Hepatocyte (in vitro differentiated cells): ENCODE results near the gene TM2D3. TPM values are rescaled to one million over a fixed set of nuclear protein-coding genes. Genes with fewer than 3 reads are reported as not detected.

Experiments used
- DNase-seq: peaks from one replicate; pipeline ENCODE4 v3.0.0-alpha.2; 2016; ENCODE audit warnings: low spot score
- H2AFZ ChIP-seq: fragments of 200-600 bp; sonication (generic); 2 replicates; pipeline ENCODE4 v1.6.0; 2016; ENCODE audit warnings: antibody characterized with exemption, mild to moderate bottlenecking
- H3K27ac ChIP-seq: fragments of 200-600 bp; sonication (generic); 2 replicates; pipeline ENCODE4 v1.5.1; 2016; ENCODE audit warnings: mild to moderate bottlenecking
- H3K27me3 ChIP-seq: fragments of 200-600 bp; sonication (generic); 2 replicates; pipeline ENCODE4 v1.6.1; 2016
- H3K36me3 ChIP-seq: fragments of 200-600 bp; sonication (generic); replicated peaks from 2 replicates; pipeline ENCODE4 v1.5.1; 2016; ENCODE audit warnings: low read depth; ENCODE audit not compliant: insufficient read depth
- H3K4me1 ChIP-seq: fragments of 200-600 bp; sonication (generic); 2 replicates; pipeline ENCODE4 v1.5.1; 2016; ENCODE audit warnings: mild to moderate bottlenecking, moderate library complexity; ENCODE audit not compliant: insufficient read depth
- H3K4me2 ChIP-seq: fragments of 200-600 bp; sonication (generic); 2 replicates; pipeline ENCODE4 v1.6.0; 2016
- H3K4me3 ChIP-seq: fragments of 200-600 bp; sonication (generic); 2 replicates; pipeline ENCODE4 v1.5.1; 2016; ENCODE audit warnings: mild to moderate bottlenecking
- H3K79me2 ChIP-seq: fragments of 200-600 bp; sonication (generic); 2 replicates; pipeline ENCODE4 v1.6.0; 2017; ENCODE audit warnings: mild to moderate bottlenecking
- H3K9me2 ChIP-seq: fragments of 200-600 bp; sonication (generic); replicated peaks from 2 replicates; pipeline ENCODE4 v1.6.0; 2017; ENCODE audit warnings: mild to moderate bottlenecking; ENCODE audit not compliant: insufficient read depth
- H3K9me3 ChIP-seq: fragments of 200-600 bp; sonication (generic); 2 replicates; pipeline ENCODE4 v1.5.1; 2016; ENCODE audit warnings: low read depth, mild to moderate bottlenecking
- H4K20me1 ChIP-seq: fragments of 200-600 bp; sonication (generic); 2 replicates; pipeline ENCODE4 v1.6.0; 2016; ENCODE audit warnings: mild to moderate bottlenecking; ENCODE audit not compliant: insufficient read depth, poor library complexity, severe bottlenecking
- EZH2 ChIP-seq: fragments of 200-600 bp; sonication (generic); IDR thresholded peaks from 2 replicates; pipeline ENCODE4 v1.6.1; 2016; ENCODE audit warnings: antibody characterized with exemption, mild to moderate bottlenecking, borderline replicate concordance
- EZH2phosphoT487 ChIP-seq: fragments of 200-600 bp; sonication (generic); IDR thresholded peaks from one replicate; pipeline ENCODE4 v1.6.1; 2018; ENCODE audit warnings: antibody characterized with exemption, mild to moderate bottlenecking, low read depth, moderate library complexity; ENCODE audit not compliant: unreplicated experiment, severe bottlenecking
- WGBS: methylation state at CpG from one replicate; pipeline ENCODE4 v1.1.6; 2016; ENCODE audit warnings: low lambda C conversion rate; ENCODE audit errors: missing lambda C conversion rate; 5-methylcytosine and 5-hydroxymethylcytosine counted together
- polyA plus RNA-seq: library from polyadenylated mRNA; unstranded; fragments of >200 nt; fragmentation: Nextera tagmentation; extraction: Ambion mirVana; gene quantifications from 2 replicates; pipeline ENCODE4 v1.2.1, GENCODE V29; 2016
- total RNA-seq: library from RNA; depleted of rRNA; stranded (reverse); fragments of >200 nt; gene quantifications from 2 replicates; pipeline ENCODE4 v1.2.3, GENCODE V29; 2014
- TF ChIP-seq, protein P1 (sequence below): fragments of 200-600 bp; sonication (generic); IDR thresholded peaks from 2 replicates; pipeline ENCODE4 v1.5.1; 2016; ENCODE audit warnings: antibody characterized with exemption, mild to moderate bottlenecking; ENCODE audit not compliant: poor library complexity

Gene TM2D3
- total and polyA plus RNA-seq, 2 experiments from 2014 or later = 41.9 to 55.7 TPM

DNA sequence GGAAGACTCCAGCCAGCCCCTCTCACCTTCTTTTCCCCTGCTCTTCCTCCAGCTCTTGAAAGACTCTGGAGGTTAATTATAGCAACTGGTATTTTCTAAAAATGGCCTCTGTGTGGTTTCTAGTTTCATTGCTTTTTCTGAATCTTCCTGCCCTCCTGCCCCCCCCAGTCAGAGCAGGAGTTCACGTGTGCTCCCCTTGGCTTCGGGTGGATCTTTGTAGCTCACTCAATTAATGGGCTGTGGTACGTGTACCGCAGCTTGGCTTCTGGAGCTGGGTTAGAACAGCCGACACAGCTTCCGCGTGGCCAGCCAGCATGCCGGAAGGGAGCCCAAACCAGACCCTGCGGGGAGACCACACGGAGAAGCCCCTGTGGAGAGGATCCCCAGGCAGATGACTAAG, 31.5 kb downstream of the TM2D3 start:
- 87% methylated on average over 10 of the region's 10 CpGs for WGBS
- TF ChIP-seq EZH2phosphoT487 (no peak), EZH2 (no peak)
- TF ChIP-seq, protein P1, sequence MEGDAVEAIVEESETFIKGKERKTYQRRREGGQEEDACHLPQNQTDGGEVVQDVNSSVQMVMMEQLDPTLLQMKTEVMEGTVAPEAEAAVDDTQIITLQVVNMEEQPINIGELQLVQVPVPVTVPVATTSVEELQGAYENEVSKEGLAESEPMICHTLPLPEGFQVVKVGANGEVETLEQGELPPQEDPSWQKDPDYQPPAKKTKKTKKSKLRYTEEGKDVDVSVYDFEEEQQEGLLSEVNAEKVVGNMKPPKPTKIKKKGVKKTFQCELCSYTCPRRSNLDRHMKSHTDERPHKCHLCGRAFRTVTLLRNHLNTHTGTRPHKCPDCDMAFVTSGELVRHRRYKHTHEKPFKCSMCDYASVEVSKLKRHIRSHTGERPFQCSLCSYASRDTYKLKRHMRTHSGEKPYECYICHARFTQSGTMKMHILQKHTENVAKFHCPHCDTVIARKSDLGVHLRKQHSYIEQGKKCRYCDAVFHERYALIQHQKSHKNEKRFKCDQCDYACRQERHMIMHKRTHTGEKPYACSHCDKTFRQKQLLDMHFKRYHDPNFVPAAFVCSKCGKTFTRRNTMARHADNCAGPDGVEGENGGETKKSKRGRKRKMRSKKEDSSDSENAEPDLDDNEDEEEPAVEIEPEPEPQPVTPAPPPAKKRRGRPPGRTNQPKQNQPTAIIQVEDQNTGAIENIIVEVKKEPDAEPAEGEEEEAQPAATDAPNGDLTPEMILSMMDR = no peak

DNA sequence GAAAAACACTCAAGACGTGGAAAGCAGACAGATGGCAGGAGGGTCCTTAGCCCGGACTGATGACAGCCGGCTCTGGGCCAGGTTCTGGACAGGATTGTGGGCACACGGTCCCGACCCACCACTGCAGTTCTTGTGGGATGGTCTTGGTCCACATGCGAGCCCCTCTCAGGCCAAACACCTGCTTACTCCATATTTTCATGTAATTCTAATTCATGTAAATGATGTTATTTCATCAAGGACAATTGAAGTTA, 32.6 kb downstream of the TM2D3 start:
- H2AFZ ChIP-seq = no peak overlapping the region
- no peak overlapping the region for H3K27ac ChIP-seq
- no peaks in the 10 kb centered on the region for H3K36me3 ChIP-seq
- H3K4me3 ChIP-seq = no peak overlapping the region
- H3K4me1 ChIP-seq = peaks cover 15% of the 10 kb centered on the region
- H3K9me2 ChIP-seq = no peaks in the 10 kb centered on the region
- H3K9me3 ChIP-seq = no peaks in the 10 kb centered on the region
- no peaks in the 10 kb centered on the region for H3K79me2 ChIP-seq
- 94% methylated on average over 6 of the region's 6 CpGs for WGBS
- no peaks in the 10 kb centered on the region for H4K20me1 ChIP-seq
- TF ChIP-seq EZH2 (no peak), EZH2phosphoT487 (no peak)
- TF ChIP-seq, protein P1 = no peak
- DNase-seq = no peak
- no peaks in the 10 kb centered on the region for H3K27me3 ChIP-seq
- H3K4me2 ChIP-seq = no peak overlapping the region

More for the DNA sequence above, 31.5 kb downstream of the TM2D3 start:
- H3K4me2 ChIP-seq = no peak overlapping the region
- DNase-seq = no peak
- no peaks in the 10 kb centered on the region for H3K9me3 ChIP-seq
- no peaks in the 10 kb centered on the region for H3K79me2 ChIP-seq
- H4K20me1 ChIP-seq = no peaks in the 10 kb centered on the region
- no peak overlapping the region for H3K27ac ChIP-seq
- H3K27me3 ChIP-seq = no peaks in the 10 kb centered on the region
- H3K4me1 ChIP-seq = peaks cover 14% of the 10 kb centered on the region
- no peaks in the 10 kb centered on the region for H3K36me3 ChIP-seq
- no peak overlapping the region for H2AFZ ChIP-seq
- no peaks in the 10 kb centered on the region for H3K9me2 ChIP-seq
- no peak overlapping the region for H3K4me3 ChIP-seq

DNA sequence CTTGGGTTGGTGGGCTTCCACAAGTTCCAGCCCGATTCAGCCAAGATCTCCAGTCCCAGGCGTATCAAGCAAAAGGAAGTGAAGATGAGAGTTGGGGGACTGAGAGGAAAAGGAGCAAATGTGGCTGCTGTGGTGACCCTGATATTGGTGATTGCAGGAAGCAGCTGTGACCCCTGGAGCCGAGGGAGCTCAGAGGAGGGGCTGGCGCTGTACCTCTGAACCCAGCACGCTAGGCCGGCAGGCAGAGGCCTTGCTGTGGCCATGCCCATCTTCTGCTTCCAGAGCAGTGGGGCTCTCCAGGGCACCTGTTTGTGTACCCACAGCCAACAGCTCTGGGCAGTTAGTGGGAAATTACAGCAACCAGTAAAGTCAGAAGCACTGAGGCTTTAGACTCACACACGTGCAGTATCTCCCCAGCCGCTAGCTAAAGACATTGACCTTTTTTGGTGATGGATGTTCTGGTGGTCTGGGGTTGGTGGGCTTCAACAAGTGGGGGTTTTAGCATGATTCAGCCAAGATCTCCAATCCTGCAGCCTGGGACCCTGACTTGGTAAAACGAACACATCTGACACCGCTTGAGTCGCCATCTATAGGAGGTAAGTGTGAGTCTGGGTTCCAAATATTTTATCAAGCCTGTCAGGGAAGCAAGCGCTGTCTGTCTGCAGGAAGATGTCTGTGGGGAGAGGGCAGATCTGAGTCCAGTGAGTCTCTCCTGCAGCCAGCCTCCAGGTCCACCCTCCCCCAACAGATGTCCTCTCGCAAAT, 33.1 kb downstream of the TM2D3 start:
- H4K20me1 ChIP-seq = no peaks in the 10 kb centered on the region
- H3K27ac ChIP-seq = no peak overlapping the region
- no peak overlapping the region for H3K4me2 ChIP-seq
- H3K4me1 ChIP-seq = peaks cover 15% of the 10 kb centered on the region
- H3K79me2 ChIP-seq = no peaks in the 10 kb centered on the region
- no peaks in the 10 kb centered on the region for H3K27me3 ChIP-seq
- DNase-seq = no peak
- H3K4me3 ChIP-seq = no peak overlapping the region
- WGBS = 94% methylated on average over 13 of the region's 13 CpGs
- no peaks in the 10 kb centered on the region for H3K9me2 ChIP-seq
- H3K36me3 ChIP-seq = no peaks in the 10 kb centered on the region
- no peak overlapping the region for H2AFZ ChIP-seq
- no peaks in the 10 kb centered on the region for H3K9me3 ChIP-seq
- TF ChIP-seq, protein P1 = no peak
- no peak for TF ChIP-seq EZH2
- TF ChIP-seq EZH2phosphoT487 = no peak

DNA sequence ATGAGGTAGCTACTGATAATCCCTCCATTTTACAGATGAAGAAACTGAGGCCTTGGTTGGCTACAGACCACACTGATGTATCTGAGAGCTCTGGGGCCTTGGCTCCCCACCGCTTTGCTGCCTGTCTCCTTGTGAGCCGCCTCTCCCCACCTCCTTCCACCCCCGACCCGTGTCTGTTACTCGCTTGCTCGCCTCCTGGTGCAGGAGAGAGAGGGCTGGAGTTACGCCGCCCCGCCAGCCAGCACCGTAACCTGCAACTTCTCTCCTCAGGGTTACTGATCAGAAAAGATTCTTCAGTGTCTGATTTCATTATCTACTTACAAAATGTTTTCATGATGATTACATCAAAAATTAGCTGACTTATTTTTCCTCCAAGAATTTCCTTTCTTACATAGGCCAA, 34.1 kb downstream of the TM2D3 start:
- no peak for DNase-seq
- Histone ChIP-seq H3K9me2 (no peaks in the 10 kb centered on the region), H3K9me3 (no peaks in the 10 kb centered on the region), H3K4me2 (no peak overlapping the region), H3K27me3 (no peaks in the 10 kb centered on the region), H3K36me3 (no peaks in the 10 kb centered on the region), H2AFZ (no peak overlapping the region), H3K79me2 (no peaks in the 10 kb centered on the region), H3K4me1 (peaks cover 18% of the 10 kb centered on the region), H3K4me3 (no peak overlapping the region), H3K27ac (no peak overlapping the region), H4K20me1 (no peaks in the 10 kb centered on the region)
- 92% methylated on average over 10 of the region's 10 CpGs for WGBS
- TF ChIP-seq, protein P1 = no peak
- TF ChIP-seq EZH2phosphoT487 = no peak
